22Rv1 (cell line): ENCODE results near the gene PON3.

Experiments used
- ZFX ChIP-seq: fragments of 450-650 bp; IDR thresholded peaks from 2 replicates; pipeline ENCODE4 v1.6.1; 2017; ENCODE audit warnings: antibody characterized with exemption, borderline replicate concordance
- TF ChIP-seq, protein P1 (sequence below): fragments of 450-650 bp; IDR thresholded peaks from 2 replicates; pipeline ENCODE4 v1.5.1; 2017; ENCODE audit warnings: mild to moderate bottlenecking

DNA sequence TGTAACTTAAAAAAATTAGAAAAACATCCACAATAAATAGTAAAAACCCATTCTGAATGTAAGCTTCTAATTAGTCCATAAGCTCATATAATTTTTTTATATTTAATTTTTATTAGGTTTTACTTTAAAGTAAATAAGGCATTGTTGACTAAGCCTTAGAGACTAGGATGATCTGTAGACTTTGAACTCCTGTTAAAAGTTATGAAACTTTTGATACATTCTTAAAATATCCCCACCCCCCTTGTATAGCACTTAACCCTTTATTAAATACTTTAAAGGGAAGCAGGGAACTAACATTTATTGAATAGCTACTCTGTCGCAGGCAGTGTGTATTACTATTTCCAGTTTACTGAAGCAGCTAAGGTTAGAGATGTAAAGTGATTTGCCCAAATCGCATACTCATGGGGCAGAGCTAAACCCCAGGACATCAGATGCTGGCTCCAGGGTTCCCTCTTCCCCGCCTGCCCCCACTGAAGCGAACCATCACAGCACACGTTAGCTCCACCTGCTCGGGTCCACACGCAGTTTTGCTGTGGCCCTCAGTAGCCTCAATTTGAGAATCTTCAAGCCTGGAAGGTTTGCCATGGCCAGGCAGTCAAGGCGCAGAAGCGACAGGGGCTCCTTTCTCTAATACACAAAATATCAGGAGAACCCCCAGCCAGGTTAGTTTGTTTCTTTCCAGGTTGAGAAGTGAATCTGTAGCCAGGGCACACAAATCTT, 72.6 kb downstream of the PON3 start:
- TF ChIP-seq, protein P1, sequence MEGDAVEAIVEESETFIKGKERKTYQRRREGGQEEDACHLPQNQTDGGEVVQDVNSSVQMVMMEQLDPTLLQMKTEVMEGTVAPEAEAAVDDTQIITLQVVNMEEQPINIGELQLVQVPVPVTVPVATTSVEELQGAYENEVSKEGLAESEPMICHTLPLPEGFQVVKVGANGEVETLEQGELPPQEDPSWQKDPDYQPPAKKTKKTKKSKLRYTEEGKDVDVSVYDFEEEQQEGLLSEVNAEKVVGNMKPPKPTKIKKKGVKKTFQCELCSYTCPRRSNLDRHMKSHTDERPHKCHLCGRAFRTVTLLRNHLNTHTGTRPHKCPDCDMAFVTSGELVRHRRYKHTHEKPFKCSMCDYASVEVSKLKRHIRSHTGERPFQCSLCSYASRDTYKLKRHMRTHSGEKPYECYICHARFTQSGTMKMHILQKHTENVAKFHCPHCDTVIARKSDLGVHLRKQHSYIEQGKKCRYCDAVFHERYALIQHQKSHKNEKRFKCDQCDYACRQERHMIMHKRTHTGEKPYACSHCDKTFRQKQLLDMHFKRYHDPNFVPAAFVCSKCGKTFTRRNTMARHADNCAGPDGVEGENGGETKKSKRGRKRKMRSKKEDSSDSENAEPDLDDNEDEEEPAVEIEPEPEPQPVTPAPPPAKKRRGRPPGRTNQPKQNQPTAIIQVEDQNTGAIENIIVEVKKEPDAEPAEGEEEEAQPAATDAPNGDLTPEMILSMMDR, result no peak
- no peak for TF ChIP-seq ZFX
